Caco-2 (cell line): ENCODE data around the gene HTATIP2. TPM values are rescaled to one million over a fixed set of nuclear protein-coding genes. Genes with fewer than 3 reads are reported as not detected.
A peak's percentile ranks its signal among the peaks of the same experiment; 100 is the strongest.

Experiments
- BruUV-seq: library from RNA; stranded (reverse); fragments of 400-500 nt; replicated peaks from 2 replicates; lab custom pipeline; 2021; lab: Mats Ljungman, UMichigan
- CTCF ChIA-PET: fragments of 300-600 bp; sonication (Branson Sonifier 250); formaldehyde crosslinking; loops from one replicate; lab custom pipeline; 2022; ENCODE audit warnings: antibody characterized with exemption; lab: Charles Lee
- POLR2A ChIA-PET: fragments of 300-600 bp; sonication (Branson Sonifier 250); formaldehyde crosslinking; loops from one replicate; lab custom pipeline; 2022; ENCODE audit warnings: antibody characterized with exemption; lab: Charles Lee
- DNase-seq, 2 experiments: peaks; one replicate each; pipeline versions ENCODE4 v3.0.0 to v3.0.0-alpha.2; 2020 to 2022
- H3K27me3 ChIP-seq: replicated peaks from 2 replicates; pipeline ENCODE4 v1.6.0; 2011; ENCODE audit warnings: low read length; ENCODE audit not compliant: control insufficient read depth, insufficient read depth
- H3K36me3 ChIP-seq: 2 replicates; pipeline ENCODE4 v1.5.1; 2011; ENCODE audit warnings: low read length; ENCODE audit not compliant: control insufficient read depth, insufficient read depth
- H3K4me1 ChIP-seq: fragments of 250-450 bp; sonication (Bioruptor Pico); 2 replicates; pipeline ENCODE4 v1.5.1; 2020; ENCODE audit warnings: mild to moderate bottlenecking
- H3K4me3 ChIP-seq: 2 replicates; pipeline ENCODE4 v1.5.1; 2011; ENCODE audit warnings: low read depth, mild to moderate bottlenecking, control low read depth, low read length
- H3K9me3 ChIP-seq: fragments of 250-450 bp; sonication (Bioruptor Pico); 2 replicates; pipeline ENCODE4 v1.5.1; 2020; ENCODE audit warnings: mild to moderate bottlenecking, moderate library complexity
- H3K27ac Mint-ChIP-seq: one replicate; pipeline ENCODE4 v1.8.0; 2022; ENCODE audit warnings: mixed read lengths; ENCODE audit not compliant: unreplicated experiment
- H3K27me3 Mint-ChIP-seq: one replicate; pipeline ENCODE4 v1.8.0; 2022; ENCODE audit warnings: mixed read lengths; ENCODE audit not compliant: insufficient read depth, unreplicated experiment
- H3K36me3 Mint-ChIP-seq: one replicate; pipeline ENCODE4 v1.8.0; 2022; ENCODE audit warnings: mild to moderate bottlenecking, mixed read lengths; ENCODE audit not compliant: insufficient read depth, unreplicated experiment
- H3K4me1 Mint-ChIP-seq: one replicate; pipeline ENCODE4 v1.8.0; 2022; ENCODE audit warnings: low read depth, mixed read lengths; ENCODE audit not compliant: unreplicated experiment
- H3K4me3 Mint-ChIP-seq: one replicate; pipeline ENCODE4 v1.8.0; 2022; ENCODE audit warnings: mild to moderate bottlenecking, moderate library complexity, mixed read lengths; ENCODE audit not compliant: unreplicated experiment
- H3K9me3 Mint-ChIP-seq: one replicate; pipeline ENCODE4 v1.8.0; 2022; ENCODE audit warnings: mixed read lengths; ENCODE audit not compliant: unreplicated experiment
- CTCF ChIP-seq, 2 experiments: fragments of 200-600 bp in 1 of 2; IDR thresholded peaks; 1 replicate in 1 of 2; 2 replicates in 1 of 2; pipeline versions ENCODE4 v1.5.1 to v1.8.0; 2011 to 2022; ENCODE audit warnings: antibody characterized with exemption in 1 of 2, control low read depth in 1 of 2, inconsistent platforms in 1 of 2, low read depth in 1 of 2, low read length in 1 of 2, mild to moderate bottlenecking in 1 of 2, moderate library complexity in 1 of 2; ENCODE audit not compliant: insufficient read depth in 1 of 2, severe bottlenecking in 1 of 2, unreplicated experiment in 1 of 2
- intact Hi-C: fragments of 100-400 bp; cut with micrococcal nuclease; formaldehyde crosslinking; loops from one replicate; pipeline ENCODE4 v1.10.0; 2022; ENCODE audit not compliant: unreplicated experiment
- total RNA-seq: library from RNA; stranded (reverse); gene quantifications from 2 replicates; pipeline ENCODE4 v1.2.3, GENCODE V29; 2022

The HTATIP2 gene
- total RNA-seq, 1 experiment from 2014 or later: 87.9 TPM

DNA sequence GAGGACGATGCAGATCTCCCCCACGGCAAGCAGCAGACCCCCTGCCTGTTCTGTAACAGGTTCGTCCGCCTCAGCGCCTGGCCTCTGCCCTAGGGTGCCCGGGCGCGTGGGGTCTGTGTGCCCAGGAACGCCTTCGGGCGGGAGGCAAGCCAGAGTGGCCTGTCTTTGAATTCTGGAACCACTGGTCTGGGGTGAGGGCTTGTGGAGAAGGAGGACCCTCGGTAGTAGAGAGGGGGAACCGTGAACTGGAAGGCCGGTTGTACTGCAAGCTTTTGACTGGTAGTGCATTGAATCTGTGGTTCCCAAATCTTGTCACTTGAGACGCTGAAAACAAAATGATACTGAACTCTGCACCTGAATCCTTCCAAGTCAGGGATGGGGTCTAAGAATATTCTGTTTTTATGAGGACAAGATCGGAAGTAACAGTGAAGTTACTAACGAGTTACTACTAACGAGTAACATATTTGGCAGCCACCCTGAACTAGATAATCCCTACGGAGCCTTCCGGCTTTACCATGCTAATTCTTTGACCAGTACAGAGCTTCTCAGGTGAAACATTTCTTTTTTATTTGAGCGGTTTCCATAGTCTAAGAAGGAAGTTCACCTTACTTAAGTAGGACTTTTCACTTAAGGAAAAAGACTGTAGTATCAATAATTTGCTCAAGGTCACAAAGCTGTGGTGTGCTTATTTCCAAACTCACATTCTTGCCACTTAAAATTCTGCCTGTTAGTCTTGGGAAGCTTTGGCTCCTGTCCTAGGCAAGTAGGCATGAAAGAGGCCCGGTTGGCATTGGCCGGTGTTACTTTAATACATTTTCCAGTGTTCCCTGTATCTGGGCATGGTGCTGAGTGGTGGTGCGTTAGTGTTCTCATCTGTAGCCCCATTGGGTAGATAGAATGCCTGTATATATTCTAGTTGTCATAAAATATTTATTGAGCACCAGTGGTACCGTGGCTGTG, 24.9 kb downstream of the HTATIP2 start:
- no peaks in the 10 kb centered on the region for H3K27me3 Mint-ChIP-seq
- BruUV-seq: TSS peak; percentile 33
- H3K4me3 Mint-ChIP-seq: peak overlapping the region; percentile 99
- no peak for TF ChIP-seq CTCF (IDR thresholded peaks at IDR 0.05; ENCODE audit: insufficient read depth in 1 of 2, low read depth in 1 of 2, low read length in 1 of 2, severe bottlenecking in 1 of 2, unreplicated experiment in 1 of 2)
- no peaks in the 10 kb centered on the region for H3K36me3 ChIP-seq
- H3K4me3 ChIP-seq: peak overlapping the region; percentile 98
- peak overlapping the region; percentile 99 for H3K27ac Mint-ChIP-seq
- H3K36me3 Mint-ChIP-seq: peaks cover 34% of the 10 kb centered on the region
- H3K9me3 ChIP-seq: no peaks in the 10 kb centered on the region
- H3K4me1 ChIP-seq: peaks cover 11% of the 10 kb centered on the region; the same call in 1 of the 2 replicates
- intact Hi-C loops: no loop called here
- no peaks in the 10 kb centered on the region for H3K27me3 ChIP-seq
- POLR2A ChIA-PET: no interaction called here
- no peak for DNase-seq
- no peaks in the 10 kb centered on the region for H3K9me3 Mint-ChIP-seq
- H3K4me1 Mint-ChIP-seq: no peaks in the 10 kb centered on the region
- CTCF ChIA-PET: interaction anchor here (0.5 to 1.4 kb wide), 3 partner anchors 9 to 55 kb away, joined by 3 to 7 read pairs (median 4); no protein-coding TSS in a partner anchor

DNA sequence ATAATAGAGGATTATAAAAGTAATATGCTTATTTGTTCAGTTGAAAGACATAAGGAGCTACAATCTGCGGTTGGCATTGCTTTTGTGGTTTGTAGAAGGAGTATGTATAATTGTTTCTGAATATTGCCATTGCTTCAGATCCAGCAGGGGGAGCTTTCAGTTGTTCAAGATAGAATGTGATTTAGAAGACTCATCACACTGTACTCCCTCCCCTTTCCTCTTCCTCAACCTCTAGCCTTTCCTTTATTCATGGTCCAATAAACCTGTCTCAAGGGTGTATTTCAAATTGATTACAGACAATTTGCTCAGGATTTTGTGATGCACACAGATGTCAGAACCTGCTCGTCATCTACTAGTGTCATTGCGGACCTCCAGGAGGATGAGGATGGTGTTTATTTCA, 33.8 kb downstream of the HTATIP2 start:
- Mint-ChIP-seq H3K27me3 (no peaks in the 10 kb centered on the region), H3K27ac (no peak overlapping the region), H3K4me1 (no peaks in the 10 kb centered on the region), H3K36me3 (peaks cover 28% of the 10 kb centered on the region), H3K4me3 (no peak overlapping the region), H3K9me3 (no peaks in the 10 kb centered on the region)
- ChIA-PET CTCF (interaction anchor here (0.5 to 1.7 kb wide), 7 partner anchors 9 to 269 kb away, joined by 3 to 11 read pairs (median 6); partner anchors contain the start of gene PRMT3), POLR2A (interaction anchor here (0.5 kb wide), 1 partner anchor 103 kb away, joined by 3 read pairs; no protein-coding TSS in a partner anchor)
- BruUV-seq: no TSS peak
- TF ChIP-seq CTCF (IDR thresholded peaks at IDR 0.05; ENCODE audit: insufficient read depth in 1 of 2, low read depth in 1 of 2, low read length in 1 of 2, severe bottlenecking in 1 of 2, unreplicated experiment in 1 of 2): peak; percentile 59 to 70
- no peak overlapping the region for H3K4me3 ChIP-seq
- no peaks in the 10 kb centered on the region for H3K27me3 ChIP-seq
- peak in 1 of 2 experiments; percentile 43 for DNase-seq
- intact Hi-C loops: loop anchor here (1.0 to 2.0 kb wide), 2 partner anchors 46 to 213 kb away; no protein-coding TSS in a partner anchor
- no peaks in the 10 kb centered on the region for H3K9me3 ChIP-seq
- no peaks in the 10 kb centered on the region for H3K4me1 ChIP-seq
- H3K36me3 ChIP-seq: no peaks in the 10 kb centered on the region

- BruUV-seq: no TSS peak
- POLR2A ChIA-PET: no interaction called here
- Histone ChIP-seq H3K27me3 (no peaks in the 10 kb centered on the region), H3K36me3 (no peaks in the 10 kb centered on the region), H3K4me3 (no peak overlapping the region), H3K4me1 (no peaks in the 10 kb centered on the region), H3K9me3 (no peaks in the 10 kb centered on the region)
- CTCF ChIA-PET: interaction anchor here (1.3 kb wide), 1 partner anchor 210 kb away, joined by 3 read pairs; no protein-coding TSS in a partner anchor
- no peaks in the 10 kb centered on the region for H3K9me3 Mint-ChIP-seq
- no peak overlapping the region for H3K27ac Mint-ChIP-seq
- intact Hi-C loops: no loop called here
- no peak for TF ChIP-seq CTCF (IDR thresholded peaks at IDR 0.05; ENCODE audit: insufficient read depth in 1 of 2, low read depth in 1 of 2, low read length in 1 of 2, severe bottlenecking in 1 of 2, unreplicated experiment in 1 of 2)
- no peaks in the 10 kb centered on the region for H3K27me3 Mint-ChIP-seq
- H3K4me3 Mint-ChIP-seq: no peak overlapping the region
- H3K4me1 Mint-ChIP-seq: no peaks in the 10 kb centered on the region
- DNase-seq: no peak
- H3K36me3 Mint-ChIP-seq: peaks cover 33% of the 10 kb centered on the region
Observed at GRCh38 chr11:20399498-20399897, 36.0 kb downstream of the HTATIP2 start.
